Fibroblast of villous mesenchyme (primary cell): Measurements from ENCODE around the gene SLC39A11. TPM values are rescaled to one million over a fixed set of nuclear protein-coding genes. Genes with fewer than 3 reads are reported as not detected.

Experiments used
- DNase-seq: peaks from one replicate; pipeline ENCODE4 v3.0.0-alpha.2; 2010; ENCODE audit warnings: low read depth
- H3K4me3 ChIP-seq: 2 replicates; pipeline ENCODE4 v1.5.1; 2011; ENCODE audit warnings: low read depth, mild to moderate bottlenecking, low read length
- total RNA-seq: library from RNA; depleted of rRNA; stranded (reverse); fragments of >200 nt; gene quantifications from 2 replicates; pipeline ENCODE4 v1.2.3, GENCODE V29; 2012
- TF ChIP-seq, protein P1 (sequence below): IDR thresholded peaks from 2 replicates; pipeline ENCODE4 v1.5.1; 2012; ENCODE audit warnings: low read depth, mild to moderate bottlenecking, low read length; ENCODE audit not compliant: insufficient read depth

Gene SLC39A11
- total RNA-seq, 1 donor, result 16.0 TPM

DNA sequence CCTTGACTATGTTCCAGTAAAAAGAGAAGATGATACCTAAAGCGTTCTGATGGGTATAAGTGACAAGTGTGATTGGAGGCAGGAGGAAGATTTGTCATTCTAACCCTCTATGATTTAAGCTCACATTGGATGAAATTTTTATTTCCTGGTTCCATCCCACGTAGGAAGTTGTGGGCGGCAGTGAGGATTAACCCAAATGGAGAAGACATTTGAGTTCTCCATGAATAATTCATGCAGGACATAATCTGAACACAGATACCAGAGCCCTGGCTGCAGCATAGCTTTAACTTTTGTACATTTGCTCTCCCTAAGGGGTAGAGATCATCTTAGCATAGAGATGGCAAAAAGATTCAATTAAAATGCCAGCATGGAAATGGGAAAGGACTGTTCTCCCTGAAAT lies 146.3 kb downstream of the SLC39A11 start:
- TF ChIP-seq, protein P1, sequence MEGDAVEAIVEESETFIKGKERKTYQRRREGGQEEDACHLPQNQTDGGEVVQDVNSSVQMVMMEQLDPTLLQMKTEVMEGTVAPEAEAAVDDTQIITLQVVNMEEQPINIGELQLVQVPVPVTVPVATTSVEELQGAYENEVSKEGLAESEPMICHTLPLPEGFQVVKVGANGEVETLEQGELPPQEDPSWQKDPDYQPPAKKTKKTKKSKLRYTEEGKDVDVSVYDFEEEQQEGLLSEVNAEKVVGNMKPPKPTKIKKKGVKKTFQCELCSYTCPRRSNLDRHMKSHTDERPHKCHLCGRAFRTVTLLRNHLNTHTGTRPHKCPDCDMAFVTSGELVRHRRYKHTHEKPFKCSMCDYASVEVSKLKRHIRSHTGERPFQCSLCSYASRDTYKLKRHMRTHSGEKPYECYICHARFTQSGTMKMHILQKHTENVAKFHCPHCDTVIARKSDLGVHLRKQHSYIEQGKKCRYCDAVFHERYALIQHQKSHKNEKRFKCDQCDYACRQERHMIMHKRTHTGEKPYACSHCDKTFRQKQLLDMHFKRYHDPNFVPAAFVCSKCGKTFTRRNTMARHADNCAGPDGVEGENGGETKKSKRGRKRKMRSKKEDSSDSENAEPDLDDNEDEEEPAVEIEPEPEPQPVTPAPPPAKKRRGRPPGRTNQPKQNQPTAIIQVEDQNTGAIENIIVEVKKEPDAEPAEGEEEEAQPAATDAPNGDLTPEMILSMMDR, result no peak
- H3K4me3 ChIP-seq, result no peak overlapping the region
- no peak for DNase-seq

DNA sequence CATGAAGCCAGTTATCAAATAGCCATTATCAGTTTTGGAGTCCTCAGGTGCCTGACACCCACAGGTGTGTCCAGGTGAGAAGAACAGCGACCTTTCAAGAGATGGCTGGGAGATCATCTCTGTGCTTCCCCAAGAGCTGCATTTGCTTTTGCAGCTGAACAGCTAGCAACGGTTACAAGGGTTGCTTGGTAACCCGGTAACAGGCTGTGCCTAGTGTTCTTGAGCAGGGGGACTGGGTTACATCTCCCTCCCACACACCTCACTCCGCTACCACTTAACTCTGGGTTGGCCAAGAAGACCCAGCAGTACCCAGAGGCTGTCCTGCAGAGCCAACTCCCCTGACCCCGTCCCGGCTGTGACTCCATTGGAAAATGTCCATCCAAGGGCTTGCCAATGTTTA lies 147.0 kb downstream of the SLC39A11 start:
- no peak for DNase-seq
- H3K4me3 ChIP-seq, result no peak overlapping the region
- TF ChIP-seq, protein P1, result no peak

DNA sequence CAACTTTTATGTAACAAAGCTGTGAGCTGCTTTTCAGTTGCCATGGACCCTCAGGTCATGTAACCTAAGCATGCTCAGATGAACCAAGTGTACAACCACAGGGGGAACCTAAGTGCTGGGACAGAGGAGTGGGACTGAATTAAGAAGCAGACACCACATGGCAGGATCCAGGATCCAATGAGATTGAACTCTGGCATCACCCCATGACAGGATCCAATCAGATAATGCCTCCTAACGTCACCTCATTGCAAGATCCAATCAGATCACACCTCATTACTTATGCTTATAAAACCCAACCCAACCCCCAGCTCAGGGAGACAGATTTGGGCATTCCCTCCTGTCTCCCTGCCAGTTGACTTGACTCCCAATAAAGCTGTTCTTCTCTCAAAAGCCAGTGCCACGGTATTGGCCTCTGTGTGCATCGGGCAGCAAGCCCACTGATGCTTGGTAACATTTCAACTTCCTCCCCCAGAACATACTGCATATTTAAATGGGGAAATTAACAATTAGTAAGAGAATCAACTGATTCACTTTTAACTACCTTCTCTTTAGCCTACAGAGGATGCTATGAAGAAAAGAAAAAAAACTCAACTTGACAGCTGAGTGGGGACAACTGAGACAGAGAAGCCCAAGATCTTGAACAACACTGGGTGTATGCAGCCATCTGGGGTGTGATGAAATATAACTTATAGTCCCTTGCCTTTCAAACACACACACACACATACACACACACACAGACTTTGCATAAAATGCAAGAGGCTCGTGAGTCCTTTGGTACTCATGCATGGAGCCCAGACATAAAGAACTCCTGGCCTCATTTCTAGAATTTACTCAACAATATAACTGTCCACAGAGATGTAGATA lies 148.4 kb downstream of the SLC39A11 start:
- no peak for DNase-seq
- no peak overlapping the region for H3K4me3 ChIP-seq
- TF ChIP-seq, protein P1, result no peak

DNA sequence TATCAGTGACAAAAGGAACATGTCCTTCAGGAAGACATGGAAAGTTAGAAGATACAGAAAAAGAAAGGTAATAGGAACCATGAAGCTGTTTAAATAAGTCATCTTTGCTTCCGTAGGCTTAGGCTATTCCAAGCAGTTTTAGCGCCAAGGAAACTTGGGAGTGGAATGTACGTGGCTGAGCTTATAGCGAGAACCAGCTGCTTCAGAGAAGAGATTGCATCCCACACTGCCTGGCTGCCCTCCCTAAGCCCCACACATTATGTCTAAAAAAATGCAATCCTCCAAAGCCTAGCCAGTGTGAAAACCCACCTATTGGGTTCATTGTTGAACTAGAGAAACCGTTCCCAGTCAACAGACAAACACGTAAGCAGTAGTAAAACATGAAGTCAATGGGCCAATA lies 149.9 kb downstream of the SLC39A11 start:
- TF ChIP-seq, protein P1, result no peak
- DNase-seq, result no peak
- no peak overlapping the region for H3K4me3 ChIP-seq

DNA sequence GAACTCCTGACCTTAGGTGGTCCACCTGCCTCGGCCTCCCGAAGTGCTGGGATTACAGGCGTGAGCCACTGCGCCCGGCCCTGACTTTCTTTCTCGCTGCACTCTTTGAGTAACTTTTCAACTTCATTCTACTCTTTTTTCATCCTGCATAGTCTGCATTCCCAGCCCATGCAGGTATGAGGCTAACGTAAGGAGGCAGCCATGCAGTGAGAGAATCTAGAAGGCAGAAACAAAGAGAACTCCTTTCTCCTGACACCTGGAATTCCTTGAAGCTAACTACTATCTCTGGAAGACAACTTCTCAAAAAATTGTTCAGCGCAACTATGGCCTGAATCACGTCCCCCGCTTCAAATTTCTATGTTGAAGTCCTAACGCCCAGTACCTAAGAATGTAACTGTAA lies 152.0 kb downstream of the SLC39A11 start:
- H3K4me3 ChIP-seq, result no peak overlapping the region
- no peak for DNase-seq
- TF ChIP-seq, protein P1, result no peak

DNA sequence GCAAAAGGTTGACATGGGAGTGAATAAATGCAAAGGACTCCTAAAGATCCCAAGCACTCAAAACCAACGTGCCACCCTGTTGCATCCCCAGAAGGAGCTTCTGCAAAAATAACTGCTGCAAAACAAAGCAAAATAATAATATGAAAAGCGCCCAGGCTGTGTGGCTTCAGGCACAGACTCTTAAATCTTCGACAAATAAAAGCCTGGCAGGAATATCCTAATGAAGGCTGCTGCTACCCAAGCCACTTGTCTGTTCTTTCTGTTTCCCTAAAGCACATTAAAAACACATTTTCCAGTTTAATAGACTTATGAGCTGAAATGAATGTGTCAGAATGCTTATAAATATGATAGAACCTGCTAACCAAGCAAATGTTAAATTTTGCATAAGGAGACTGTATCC lies 154.0 kb downstream of the SLC39A11 start:
- DNase-seq, result no peak
- H3K4me3 ChIP-seq, result no peak overlapping the region
- TF ChIP-seq, protein P1, result no peak
